Measurements from ENCODE around the gene LYVE1. TPM values are rescaled to one million over a fixed set of nuclear protein-coding genes. Genes with fewer than 3 reads are reported as not detected.

The LYVE1 gene
- total RNA-seq, 6 donors from 2014 or later, result 5.2 to 105 (median 24.6) TPM

- Histone ChIP-seq H3K27me3 (no peaks in the 10 kb centered on the region), H3K4me1 (peaks cover 6 to 11% (median 9%) of the 10 kb centered on the region in 4 donors), H3K27ac (no peak overlapping the region), H3K4me3 (no peak overlapping the region), H3K36me3 (peaks cover 0 to 45% (median 6%) of the 10 kb centered on the region in 4 donors), H3K9me3 (no peaks in the 10 kb centered on the region)
- ATAC-seq (ENCODE audit: low FRiP score in 2 of 2) (no peak), DNase-seq (no peak)
- TF ChIP-seq CTCF (IDR thresholded peaks at IDR 0.05), result no peak
- no peak for TF ChIP-seq POLR2AphosphoS5 (IDR thresholded peaks at IDR 0.05)
- no peak for TF ChIP-seq POLR2A (IDR thresholded peaks at IDR 0.05)
- no peak for TF ChIP-seq EP300 (IDR thresholded peaks at IDR 0.05)
- 94 to 96% methylated on average over 2 of the region's 2 CpGs for WGBS, 2 donors
These were observed 49.6 kb downstream of the LYVE1 start for GRCh38 chr11:10518891-10519290.

GRCh38 chr11:10518123-10518522 lies 50.3 kb downstream of the LYVE1 start:
- H3K4me3 ChIP-seq, result no peak overlapping the region
- H3K4me1 ChIP-seq, result peaks cover 5 to 8% (median 7%) of the 10 kb centered on the region in 4 donors
- H3K9me3 ChIP-seq, result no peaks in the 10 kb centered on the region
- no peaks in the 10 kb centered on the region for H3K27me3 ChIP-seq
- peaks cover 0 to 40% (median 6%) of the 10 kb centered on the region in 4 donors for H3K36me3 ChIP-seq
- DNase-seq, result no peak
- H3K27ac ChIP-seq, result no peak overlapping the region
- no peak for ATAC-seq (ENCODE audit: low FRiP score in 2 of 2)
- TF ChIP-seq CTCF (IDR thresholded peaks at IDR 0.05) (no peak), POLR2A (IDR thresholded peaks at IDR 0.05) (no peak), POLR2AphosphoS5 (IDR thresholded peaks at IDR 0.05) (no peak), EP300 (IDR thresholded peaks at IDR 0.05) (no peak)

- no peaks in the 10 kb centered on the region for H3K27me3 ChIP-seq
- DNase-seq (no peak), ATAC-seq (ENCODE audit: low FRiP score in 2 of 2) (no peak)
- H3K4me1 ChIP-seq, result peaks cover 0 to 2% (median 0%) of the 10 kb centered on the region in 4 donors
- no peak for TF ChIP-seq POLR2AphosphoS5 (IDR thresholded peaks at IDR 0.05)
- no peak for TF ChIP-seq CTCF (IDR thresholded peaks at IDR 0.05)
- TF ChIP-seq EP300 (IDR thresholded peaks at IDR 0.05), result no peak
- no peak for TF ChIP-seq POLR2A (IDR thresholded peaks at IDR 0.05)
- H3K9me3 ChIP-seq, result no peaks in the 10 kb centered on the region
- H3K27ac ChIP-seq, result no peak overlapping the region
- H3K4me3 ChIP-seq, result no peak overlapping the region
- H3K36me3 ChIP-seq, result peaks cover 0 to 30% (median 2%) of the 10 kb centered on the region in 4 donors
- WGBS, 2 donors, result 94 to 98% methylated on average over 3 of the region's 3 CpGs
These were observed 53.0 kb downstream of the LYVE1 start for GRCh38 chr11:10515418-10515817.

GRCh38 chr11:10514709-10515108 lies 53.8 kb downstream of the LYVE1 start:
- ATAC-seq (ENCODE audit: low FRiP score in 2 of 2) (no peak), DNase-seq (no peak)
- H3K4me1 ChIP-seq, result peaks cover 0 to 2% (median 0%) of the 10 kb centered on the region in 4 donors
- no peak overlapping the region for H3K4me3 ChIP-seq
- no peak for TF ChIP-seq POLR2A (IDR thresholded peaks at IDR 0.05)
- TF ChIP-seq EP300 (IDR thresholded peaks at IDR 0.05), result no peak
- peak overlapping the region in 1 of 4 donors; percentile 9 for H3K27ac ChIP-seq
- H3K27me3 ChIP-seq, result no peaks in the 10 kb centered on the region
- 92% methylated on average over 2 of the region's 2 CpGs for WGBS, 2 donors
- no peaks in the 10 kb centered on the region for H3K9me3 ChIP-seq
- peaks cover 0 to 23% (median under 1%) of the 10 kb centered on the region in 4 donors for H3K36me3 ChIP-seq

- ATAC-seq (ENCODE audit: low FRiP score in 2 of 2) (no peak), DNase-seq (no peak)
- H3K27ac ChIP-seq, result peak overlapping the region in 1 of 4 donors; percentile 9
- H3K4me3 ChIP-seq, result no peak overlapping the region
- 32 to 40% methylated on average over 2 of the region's 2 CpGs for WGBS, 2 donors
- H3K4me1 ChIP-seq, result peaks cover 0 to 2% (median 0%) of the 10 kb centered on the region in 4 donors
- H3K9me3 ChIP-seq, result no peaks in the 10 kb centered on the region
- TF ChIP-seq POLR2A (IDR thresholded peaks at IDR 0.05), result no peak
- TF ChIP-seq CTCF (IDR thresholded peaks at IDR 0.05), result peak in 3 of 6 experiments; percentile 13 to 23 (median 22)
- TF ChIP-seq EP300 (IDR thresholded peaks at IDR 0.05), result no peak
- peaks cover 0 to 18% (median 0%) of the 10 kb centered on the region in 4 donors for H3K36me3 ChIP-seq
- H3K27me3 ChIP-seq, result no peaks in the 10 kb centered on the region
These were observed 54.3 kb downstream of the LYVE1 start for GRCh38 chr11:10514202-10514601.
